GM12872 (cell line): ENCODE measurements around the gene STOML1.

Experiments
- CTCF ChIP-seq: IDR thresholded peaks from 3 replicates; pipeline ENCODE4 v1.5.1; 2011; ENCODE audit warnings: low read depth, mild to moderate bottlenecking, low read length, moderate library complexity; ENCODE audit not compliant: insufficient read depth

The STOML1 gene

GRCh38 chr15:73994912-73995622, 3.0 kb upstream of the STOML1 start:
- no peak for TF ChIP-seq CTCF

- TF ChIP-seq CTCF = no peak
These were observed 2.4 kb upstream of the STOML1 start, which contains the start of gene PML for GRCh38 chr15:73994413-73994883. PML (plus strand) TSS chr15:73994716; CDS start chr15:73994813, 97 bp downstream.

- no peak for TF ChIP-seq CTCF
These were observed 1.3 kb upstream of the STOML1 start for GRCh38 chr15:73993211-73993994.

- TF ChIP-seq CTCF = no peak
These were observed 451 bp upstream of the STOML1 start for GRCh38 chr15:73992594-73992898.

GRCh38 chr15:73991260-73991659, 835 bp downstream of the STOML1 start:
- no peak for TF ChIP-seq CTCF

GRCh38 chr15:73990250-73991005, 1.7 kb downstream of the STOML1 start:
- no peak for TF ChIP-seq CTCF
